Measurements from ENCODE around the gene PEX12. TPM values are rescaled to one million over a fixed set of nuclear protein-coding genes. Genes with fewer than 3 reads are reported as not detected.

Gene PEX12
- total and polyA plus RNA-seq, 9 of the 15 experiments (the other 6 are each of a cell fraction or from before 2014, with no cell fraction given): 4.0 to 12.4 (median 6.4) TPM

GRCh38 chr17:35560703-35561102 is 17.7 kb downstream of the PEX12 start, which contains the start of gene SLFN14 (continued):
- TF ChIP-seq MBD1 (CRISPR knock-in tag; IDR thresholded peaks at IDR 0.05) (no peak), MTF1 (CRISPR knock-in tag; IDR thresholded peaks at IDR 0.05; ENCODE audit: borderline replicate concordance) (no peak), ZBTB17 (CRISPR knock-in tag; IDR thresholded peaks at IDR 0.05) (0 out of 2 replicates have a peak, but pooled peaks have one; percentile 30), NR2C1 (IDR thresholded peaks at IDR 0.05) (peak; percentile 72), NR2C1 (tag; IDR thresholded peaks at IDR 0.05) (peak; percentile 80), ZNF134 (CRISPR knock-in tag; conservative IDR thresholded peaks at IDR 0.05) (no peak), RBM17 (IDR thresholded peaks at IDR 0.05; ENCODE audit: borderline replicate concordance, low read depth, low read length) (no peak), ZZZ3 (IDR thresholded peaks at IDR 0.05) (no peak), PHB2 (IDR thresholded peaks at IDR 0.05; ENCODE audit: low read depth) (peak; percentile 96), E2F5 (CRISPR knock-in tag; IDR thresholded peaks at IDR 0.05) (no peak), ZNF511 (CRISPR knock-in tag; IDR thresholded peaks at IDR 0.05) (no peak), PBX2 (CRISPR knock-in tag; IDR thresholded peaks at IDR 0.05; ENCODE audit: low read depth) (no peak), PBX2 (tag; conservative IDR thresholded peaks at IDR 0.05; ENCODE audit: low read depth) (peak; percentile 90), ZNF717 (CRISPR knock-in tag; IDR thresholded peaks at IDR 0.05) (no peak), RBM15 (IDR thresholded peaks at IDR 0.05; ENCODE audit: insufficient read depth, low read length) (no peak), ADNP (tag; IDR thresholded peaks at IDR 0.05) (no peak; the same call in 1 of the 2 replicates), ELF4 (CRISPR knock-in tag; IDR thresholded peaks at IDR 0.05) (peak; percentile 86), E2F6 (IDR thresholded peaks at IDR 0.05; ENCODE audit: borderline replicate concordance in 1 of 2, extremely low read depth in 1 of 2, insufficient read depth in 1 of 2, insufficient read length in 1 of 2, low read depth in 1 of 2, low read length in 1 of 2, poor library complexity in 1 of 2, severe bottlenecking in 1 of 2) (no peak)
- TF ChIP-seq, protein P1, sequence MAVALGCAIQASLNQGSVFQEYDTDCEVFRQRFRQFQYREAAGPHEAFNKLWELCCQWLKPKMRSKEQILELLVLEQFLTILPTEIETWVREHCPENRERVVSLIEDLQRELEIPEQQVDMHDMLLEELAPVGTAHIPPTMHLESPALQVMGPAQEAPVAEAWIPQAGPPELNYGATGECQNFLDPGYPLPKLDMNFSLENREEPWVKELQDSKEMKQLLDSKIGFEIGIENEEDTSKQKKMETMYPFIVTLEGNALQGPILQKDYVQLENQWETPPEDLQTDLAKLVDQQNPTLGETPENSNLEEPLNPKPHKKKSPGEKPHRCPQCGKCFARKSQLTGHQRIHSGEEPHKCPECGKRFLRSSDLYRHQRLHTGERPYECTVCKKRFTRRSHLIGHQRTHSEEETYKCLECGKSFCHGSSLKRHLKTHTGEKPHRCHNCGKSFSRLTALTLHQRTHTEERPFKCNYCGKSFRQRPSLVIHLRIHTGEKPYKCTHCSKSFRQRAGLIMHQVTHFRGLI (CRISPR knock-in tag; IDR thresholded peaks at IDR 0.05): peak; percentile 68; the same call in 1 of the 2 replicates

All from K562 (cell line).